MCF 10A (cell line): ENCODE data around the gene CDK14. TPM values are rescaled to one million over a fixed set of nuclear protein-coding genes. Genes with fewer than 3 reads are reported as not detected.

ENCODE experiments used
- BruUV-seq: library from RNA; stranded (reverse); fragments of 400-500 nt; replicated peaks from 2 replicates; lab custom pipeline; 2021; lab: Mats Ljungman, UMichigan
- CTCF ChIA-PET: fragments of 300-600 bp; sonication (Branson Sonifier 250); formaldehyde crosslinking; extraction: SDS; loops from one replicate; lab custom pipeline; 2021; ENCODE audit warnings: antibody characterized with exemption, inconsistent platforms; lab: Yijun Ruan, JAX
- POLR2A ChIA-PET: fragments of 300-600, 350-650 bp; sonication (Branson Sonifier 250); formaldehyde crosslinking; extraction: SDS; loops from one replicate; lab custom pipeline; 2020; ENCODE audit warnings: antibody characterized with exemption, inconsistent platforms; lab: Yijun Ruan, JAX
- DNase-seq: peaks from one replicate; pipeline ENCODE4 v3.0.0-alpha.2; 2018; ENCODE audit not compliant: unreplicated experiment
- H3K27ac Mint-ChIP-seq: one replicate; pipeline ENCODE4 v1.8.0; 2022; ENCODE audit warnings: mild to moderate bottlenecking, low read depth, mixed read lengths; ENCODE audit not compliant: unreplicated experiment
- H3K27me3 Mint-ChIP-seq: one replicate; pipeline ENCODE4 v1.8.0; 2022; ENCODE audit warnings: mixed read lengths; ENCODE audit not compliant: insufficient read depth, unreplicated experiment
- H3K36me3 Mint-ChIP-seq: one replicate; pipeline ENCODE4 v1.8.0; 2022; ENCODE audit warnings: mild to moderate bottlenecking, moderate library complexity, mixed read lengths; ENCODE audit not compliant: insufficient read depth, unreplicated experiment
- H3K4me1 Mint-ChIP-seq: one replicate; pipeline ENCODE4 v1.8.0; 2022; ENCODE audit warnings: mixed read lengths; ENCODE audit not compliant: insufficient read depth, unreplicated experiment
- H3K4me3 Mint-ChIP-seq: one replicate; pipeline ENCODE4 v1.8.0; 2022; ENCODE audit warnings: mild to moderate bottlenecking, moderate library complexity, mixed read lengths; ENCODE audit not compliant: unreplicated experiment
- H3K9me3 Mint-ChIP-seq: one replicate; pipeline ENCODE4 v1.8.0; 2022; ENCODE audit warnings: mixed read lengths; ENCODE audit not compliant: unreplicated experiment
- intact Hi-C: fragments of 100-400 bp; cut with micrococcal nuclease; formaldehyde crosslinking; loops from 2 replicates; pipeline ENCODE4 v1.14.1; 2022
- total RNA-seq: library from RNA; stranded (reverse); gene quantifications from 2 replicates; pipeline ENCODE4 v1.2.3, GENCODE V29; 2022
- TF ChIP-seq, protein P1 (sequence below): fragments of 200-600 bp; IDR thresholded peaks from one replicate; pipeline ENCODE4 v1.8.0; 2022; ENCODE audit warnings: antibody characterized with exemption, mild to moderate bottlenecking; ENCODE audit not compliant: unreplicated experiment

CDK14 gene
- total RNA-seq, 1 experiment from 2014 or later = 32.0 TPM

DNA sequence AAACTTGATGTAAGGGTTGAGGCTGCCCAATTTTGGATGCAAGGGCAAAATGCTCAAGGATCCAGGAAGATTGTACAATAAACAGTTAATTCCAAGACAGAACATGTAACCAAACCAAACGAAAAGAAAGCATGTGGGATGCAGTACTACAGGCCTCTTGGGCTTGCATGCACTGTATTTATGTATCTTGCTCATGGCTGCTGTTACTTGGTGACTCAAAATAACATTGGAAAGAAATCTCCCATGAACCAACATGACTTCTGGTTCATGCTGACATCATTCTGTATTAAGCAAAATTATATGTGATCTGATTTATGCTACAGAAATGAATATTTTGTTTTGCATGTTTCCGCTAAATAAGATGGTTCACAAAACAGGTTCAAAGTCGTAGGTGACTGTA, 602.2 kb downstream of the CDK14 start:
- Mint-ChIP-seq H3K9me3 (no peaks in the 10 kb centered on the region), H3K27ac (no peak overlapping the region), H3K4me3 (no peak overlapping the region), H3K27me3 (no peaks in the 10 kb centered on the region), H3K36me3 (no peaks in the 10 kb centered on the region), H3K4me1 (peaks cover 11% of the 10 kb centered on the region)
- intact Hi-C loops = no loop called here
- DNase-seq = no peak
- ChIA-PET POLR2A (no interaction called here), CTCF (interaction anchor here (1.1 kb wide), 1 partner anchor 116 kb away, joined by 5 read pairs; no protein-coding TSS in a partner anchor)
- TF ChIP-seq, protein P1, sequence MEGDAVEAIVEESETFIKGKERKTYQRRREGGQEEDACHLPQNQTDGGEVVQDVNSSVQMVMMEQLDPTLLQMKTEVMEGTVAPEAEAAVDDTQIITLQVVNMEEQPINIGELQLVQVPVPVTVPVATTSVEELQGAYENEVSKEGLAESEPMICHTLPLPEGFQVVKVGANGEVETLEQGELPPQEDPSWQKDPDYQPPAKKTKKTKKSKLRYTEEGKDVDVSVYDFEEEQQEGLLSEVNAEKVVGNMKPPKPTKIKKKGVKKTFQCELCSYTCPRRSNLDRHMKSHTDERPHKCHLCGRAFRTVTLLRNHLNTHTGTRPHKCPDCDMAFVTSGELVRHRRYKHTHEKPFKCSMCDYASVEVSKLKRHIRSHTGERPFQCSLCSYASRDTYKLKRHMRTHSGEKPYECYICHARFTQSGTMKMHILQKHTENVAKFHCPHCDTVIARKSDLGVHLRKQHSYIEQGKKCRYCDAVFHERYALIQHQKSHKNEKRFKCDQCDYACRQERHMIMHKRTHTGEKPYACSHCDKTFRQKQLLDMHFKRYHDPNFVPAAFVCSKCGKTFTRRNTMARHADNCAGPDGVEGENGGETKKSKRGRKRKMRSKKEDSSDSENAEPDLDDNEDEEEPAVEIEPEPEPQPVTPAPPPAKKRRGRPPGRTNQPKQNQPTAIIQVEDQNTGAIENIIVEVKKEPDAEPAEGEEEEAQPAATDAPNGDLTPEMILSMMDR = no peak
- BruUV-seq = no TSS peak

DNA sequence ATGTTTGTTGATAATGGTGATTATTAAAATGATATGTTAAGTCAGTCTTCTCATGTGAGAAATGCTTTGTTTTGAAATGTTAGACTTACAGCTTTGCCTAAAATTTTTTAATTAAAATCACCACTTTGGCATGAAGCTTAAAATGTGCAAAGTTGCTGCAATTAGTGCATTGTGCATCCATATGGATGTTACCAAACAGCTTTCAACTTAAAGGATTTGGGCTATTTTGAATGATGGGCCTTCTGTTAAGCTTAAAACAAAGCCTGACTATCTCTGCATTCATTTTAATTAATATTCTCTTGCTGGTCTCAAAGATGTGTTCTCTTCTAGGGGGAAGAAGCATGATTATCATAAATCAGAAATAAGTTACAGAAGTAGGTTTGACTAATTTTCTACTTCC, 603.5 kb downstream of the CDK14 start:
- H3K27ac Mint-ChIP-seq = no peak overlapping the region
- no peaks in the 10 kb centered on the region for H3K9me3 Mint-ChIP-seq
- no peaks in the 10 kb centered on the region for H3K27me3 Mint-ChIP-seq
- H3K36me3 Mint-ChIP-seq = no peaks in the 10 kb centered on the region
- POLR2A ChIA-PET = no interaction called here
- DNase-seq = no peak
- TF ChIP-seq, protein P1 = no peak
- H3K4me3 Mint-ChIP-seq = no peak overlapping the region
- peaks cover 10% of the 10 kb centered on the region for H3K4me1 Mint-ChIP-seq
- no TSS peak for BruUV-seq
- CTCF ChIA-PET = no interaction called here
- intact Hi-C loops = no loop called here

DNA sequence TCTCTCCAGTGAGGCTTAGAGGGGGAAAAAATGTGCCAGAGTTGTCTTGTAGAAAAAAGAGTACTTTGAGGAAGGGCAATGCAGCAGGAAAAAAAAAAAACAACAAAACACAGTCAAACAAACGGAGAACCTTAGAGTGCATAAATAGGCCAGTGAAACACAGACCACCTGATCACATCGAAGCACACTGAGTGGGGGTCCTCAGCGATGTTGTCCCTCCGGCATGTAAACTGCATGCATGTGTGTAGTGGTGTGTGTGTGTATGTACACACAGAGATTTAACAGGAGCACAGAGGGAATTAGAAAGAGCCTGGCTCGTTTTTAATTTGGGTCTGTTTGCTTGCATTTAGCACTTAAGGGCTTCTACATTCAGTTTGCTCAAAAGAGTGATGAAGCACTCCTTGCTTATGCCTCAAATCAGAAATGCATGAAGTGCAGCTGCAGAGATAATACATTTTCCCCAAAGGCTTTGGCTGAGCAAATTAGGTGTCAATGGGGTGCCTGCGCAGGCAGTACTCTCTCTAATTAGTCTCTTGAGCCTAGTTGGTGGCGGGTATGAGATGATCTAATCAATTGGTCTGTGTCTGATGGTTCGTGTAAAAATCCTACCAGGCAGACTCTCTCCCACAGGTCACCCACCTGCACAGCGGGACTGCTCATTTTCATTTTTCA, 605.5 kb downstream of the CDK14 start:
- TF ChIP-seq, protein P1 = no peak
- intact Hi-C loops = no loop called here
- Mint-ChIP-seq H3K9me3 (no peaks in the 10 kb centered on the region), H3K36me3 (no peaks in the 10 kb centered on the region), H3K4me3 (no peak overlapping the region), H3K4me1 (peaks cover 3% of the 10 kb centered on the region), H3K27ac (no peak overlapping the region), H3K27me3 (no peaks in the 10 kb centered on the region)
- no peak for DNase-seq
- CTCF ChIA-PET = interaction anchor here (0.6 kb wide), 1 partner anchor 1791 kb away, joined by 4 read pairs; no protein-coding TSS in a partner anchor
- POLR2A ChIA-PET = interaction anchor here (0.7 kb wide), 1 partner anchor 8 kb away, joined by 3 read pairs; no protein-coding TSS in a partner anchor
- BruUV-seq = no TSS peak

DNA sequence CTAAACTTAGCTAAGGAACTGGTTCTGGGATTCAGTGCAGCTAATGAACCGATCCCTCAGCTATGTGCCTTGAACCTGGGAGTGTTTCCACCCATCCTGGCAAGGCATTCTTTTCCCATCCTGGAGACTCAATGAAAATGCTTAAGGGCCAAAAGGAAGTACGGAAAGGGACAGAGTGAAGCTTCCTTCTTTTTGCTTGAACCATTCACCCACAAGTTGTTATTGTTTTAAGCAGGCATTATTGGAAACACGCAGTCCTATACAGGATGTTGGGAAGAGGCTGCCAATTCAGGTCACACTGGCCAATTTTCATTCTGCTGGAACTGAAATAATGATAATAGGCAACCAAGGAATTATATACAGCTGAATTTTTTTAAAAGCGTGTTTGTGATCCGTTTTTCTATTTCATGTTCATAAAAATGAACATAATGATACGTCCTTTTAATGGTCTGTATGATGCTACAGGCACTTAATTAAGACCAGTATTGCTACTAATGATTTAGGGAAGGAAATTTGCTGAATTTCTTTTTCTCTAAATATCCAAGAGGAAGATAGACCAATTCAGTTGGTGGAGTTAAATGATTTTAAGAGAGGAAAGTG, 610.3 kb downstream of the CDK14 start:
- ChIA-PET CTCF (no interaction called here), POLR2A (no interaction called here)
- BruUV-seq = no TSS peak
- intact Hi-C loops = no loop called here
- Mint-ChIP-seq H3K27me3 (no peaks in the 10 kb centered on the region), H3K9me3 (no peaks in the 10 kb centered on the region), H3K4me1 (no peaks in the 10 kb centered on the region), H3K27ac (no peak overlapping the region), H3K36me3 (no peaks in the 10 kb centered on the region), H3K4me3 (no peak overlapping the region)
- TF ChIP-seq, protein P1 = no peak
- DNase-seq = no peak
